MM.1S (cell line): ENCODE data around the gene MTTP.
"Not testable (repeated sequence)": the region's sequence is repeated elsewhere in the genome, so short reads cannot be mapped to it uniquely, and the experiment has no call there.

ENCODE experiments used
- DNase-seq: peaks from one replicate; pipeline ENCODE4 v3.0.0-alpha.2; 2015
- H2AFZ ChIP-seq: fragments of 300-600 bp; sonication (generic); 2 replicates; pipeline ENCODE4 v1.6.0; 2016; ENCODE audit warnings: antibody characterized with exemption, low read length
- H3F3A ChIP-seq: fragments of 300-600 bp; sonication (generic); 2 replicates; pipeline ENCODE4 v1.6.1; 2016; ENCODE audit warnings: mild to moderate bottlenecking, antibody characterized with exemption, low read length, moderate library complexity, mixed read lengths; ENCODE audit not compliant: insufficient read depth
- H3K27ac ChIP-seq: fragments of 300-600 bp; sonication (generic); 2 replicates; pipeline ENCODE4 v1.5.1; 2016; ENCODE audit warnings: mild to moderate bottlenecking, low read length
- H3K27me3 ChIP-seq: fragments of 300-600 bp; sonication (generic); replicated peaks from 2 replicates; pipeline ENCODE4 v1.6.0; 2016; ENCODE audit warnings: low read length; ENCODE audit not compliant: insufficient read depth
- H3K36me3 ChIP-seq: fragments of 300-600 bp; sonication (generic); replicated peaks from 2 replicates; pipeline ENCODE4 v1.6.1; 2016; ENCODE audit warnings: mild to moderate bottlenecking, low read length, mixed read lengths; ENCODE audit not compliant: insufficient read depth
- H3K4me1 ChIP-seq: fragments of 300-600 bp; sonication (generic); 2 replicates; pipeline ENCODE4 v1.6.1; 2016; ENCODE audit warnings: low read length, mixed read lengths
- H3K4me2 ChIP-seq: fragments of 300-600 bp; sonication (generic); 2 replicates; pipeline ENCODE4 v1.6.0; 2016; ENCODE audit warnings: low read depth, low read length
- H3K4me3 ChIP-seq: fragments of 300-600 bp; sonication (generic); 2 replicates; pipeline ENCODE4 v1.5.1; 2016; ENCODE audit warnings: low read length, mixed read lengths
- H3K79me2 ChIP-seq: fragments of 300-600 bp; sonication (generic); 2 replicates; pipeline ENCODE4 v1.6.1; 2016; ENCODE audit warnings: mixed run types, low read length, mixed read lengths
- H3K9ac ChIP-seq: fragments of 300-600 bp; sonication (generic); 2 replicates; pipeline ENCODE4 v1.6.1; 2016; ENCODE audit warnings: low read length, mixed read lengths
- H3K9me2 ChIP-seq: fragments of 300-600 bp; sonication (generic); replicated peaks from 2 replicates; pipeline ENCODE4 v1.6.1; 2016; ENCODE audit warnings: mild to moderate bottlenecking, low read length, mixed read lengths; ENCODE audit not compliant: insufficient read depth
- H3K9me3 ChIP-seq: fragments of 300-600 bp; sonication (generic); replicated peaks from 2 replicates; pipeline ENCODE4 v1.6.1; 2016; ENCODE audit warnings: mild to moderate bottlenecking, low read length, mixed read lengths; ENCODE audit not compliant: insufficient read depth
- H4K20me1 ChIP-seq: fragments of 300-600 bp; sonication (generic); 2 replicates; pipeline ENCODE4 v1.6.1; 2016; ENCODE audit warnings: mild to moderate bottlenecking, low read length, moderate library complexity, mixed read lengths; ENCODE audit not compliant: insufficient read depth
- EZH2 ChIP-seq: fragments of 300-600 bp; sonication (generic); optimal IDR thresholded peaks from 2 replicates; pipeline ENCODE3; 2017; ENCODE audit warnings: low read depth, mild to moderate bottlenecking, antibody characterized with exemption, low read length, mixed read lengths
- EZH2phosphoT487 ChIP-seq: fragments of 300-600 bp; sonication (generic); IDR thresholded peaks from 2 replicates; pipeline ENCODE4 v1.6.1; 2018; ENCODE audit warnings: antibody characterized with exemption, low read length
- TF ChIP-seq, protein P1 (sequence below): fragments of 300-600 bp; sonication (generic); IDR thresholded peaks from 2 replicates; pipeline ENCODE4 v1.5.1; 2016; ENCODE audit warnings: antibody characterized with exemption, low read length, mixed read lengths

MTTP gene

DNA sequence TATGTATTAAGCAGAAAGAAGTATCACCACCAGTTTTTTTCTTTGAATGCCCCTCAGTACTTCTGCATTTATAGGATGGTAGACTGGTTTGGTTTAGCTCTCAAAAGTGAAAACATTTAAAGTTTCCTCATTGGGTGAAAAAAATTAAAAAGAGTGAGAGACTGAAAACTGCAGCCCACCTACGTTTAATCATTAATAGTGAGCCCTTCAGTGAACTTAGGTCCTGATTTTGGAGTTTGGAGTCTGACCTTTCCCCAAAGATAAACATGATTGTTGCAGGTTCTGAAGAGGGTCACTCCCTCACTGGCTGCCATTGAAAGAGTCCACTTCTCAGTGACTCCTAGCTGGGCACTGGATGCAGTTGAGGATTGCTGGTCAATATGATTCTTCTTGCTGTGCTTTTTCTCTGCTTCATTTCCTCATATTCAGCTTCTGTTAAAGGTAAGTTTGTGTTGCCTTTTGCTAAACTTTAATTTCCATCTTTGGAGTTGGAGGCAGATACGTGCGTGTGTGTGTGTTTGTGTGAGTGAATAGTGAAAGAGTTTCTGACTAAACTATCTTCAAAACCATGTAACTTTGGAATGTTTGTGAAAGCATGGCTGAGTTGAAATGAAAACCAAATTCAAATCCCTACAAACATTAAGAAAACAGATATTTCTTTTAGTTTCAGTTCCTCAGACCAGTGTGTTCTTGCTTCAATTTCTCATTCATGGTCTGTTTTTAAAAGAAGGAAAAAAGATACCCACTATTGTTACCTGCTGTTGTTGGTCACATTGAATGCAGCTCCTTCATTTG is at the start of gene MTTP:
MTTP (plus strand) TSS at position 295 of the 795 bp plus-strand sequence; CDS start at position 381, 86 bp downstream.
- peak within 1 kb of the TSS; percentile 32 for H3K4me2 ChIP-seq

DNA sequence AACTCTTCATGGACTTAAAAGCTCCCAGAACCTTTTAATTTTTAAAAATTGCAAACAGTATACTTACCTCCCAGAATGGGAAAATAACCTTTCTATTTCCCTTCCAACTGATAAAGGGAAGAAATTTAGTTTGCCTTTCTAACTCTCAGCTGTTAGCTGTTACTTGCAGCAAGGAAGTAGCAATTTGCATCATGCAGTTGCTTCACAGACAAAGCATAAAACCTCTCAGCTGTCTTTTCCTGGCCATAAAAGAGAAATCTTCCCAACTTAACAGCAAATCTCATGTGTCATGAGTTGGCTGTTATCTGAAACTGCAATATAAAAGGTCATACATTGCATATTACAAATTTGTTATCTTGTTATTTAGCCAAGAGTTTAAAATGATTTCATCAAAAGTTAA is 45.4 kb upstream of the MTTP start:
- Histone ChIP-seq H3K27ac (no peak overlapping the region), H4K20me1 (no peaks in the 10 kb centered on the region)

More for the DNA sequence above, at the start of gene MTTP:
- no peaks in the 10 kb centered on the region for H3K27me3 ChIP-seq
- H3K79me2 ChIP-seq = no peaks in the 10 kb centered on the region
- H3K4me3 ChIP-seq = peak within 1 kb of the TSS; percentile 5; the same call in 1 of the 2 replicates
- no peaks in the 10 kb centered on the region for H4K20me1 ChIP-seq
- peak; percentile 28 for DNase-seq
- no peaks in the 10 kb centered on the region for H3K9me3 ChIP-seq
- no peaks in the 10 kb centered on the region for H3K9me2 ChIP-seq
- peak within 1 kb of the TSS; percentile 10; the same call in 1 of the 2 replicates for H3K27ac ChIP-seq
- no peak within 1 kb of the TSS for H3K9ac ChIP-seq
- TF ChIP-seq EZH2 = no peak
- TF ChIP-seq, protein P1, sequence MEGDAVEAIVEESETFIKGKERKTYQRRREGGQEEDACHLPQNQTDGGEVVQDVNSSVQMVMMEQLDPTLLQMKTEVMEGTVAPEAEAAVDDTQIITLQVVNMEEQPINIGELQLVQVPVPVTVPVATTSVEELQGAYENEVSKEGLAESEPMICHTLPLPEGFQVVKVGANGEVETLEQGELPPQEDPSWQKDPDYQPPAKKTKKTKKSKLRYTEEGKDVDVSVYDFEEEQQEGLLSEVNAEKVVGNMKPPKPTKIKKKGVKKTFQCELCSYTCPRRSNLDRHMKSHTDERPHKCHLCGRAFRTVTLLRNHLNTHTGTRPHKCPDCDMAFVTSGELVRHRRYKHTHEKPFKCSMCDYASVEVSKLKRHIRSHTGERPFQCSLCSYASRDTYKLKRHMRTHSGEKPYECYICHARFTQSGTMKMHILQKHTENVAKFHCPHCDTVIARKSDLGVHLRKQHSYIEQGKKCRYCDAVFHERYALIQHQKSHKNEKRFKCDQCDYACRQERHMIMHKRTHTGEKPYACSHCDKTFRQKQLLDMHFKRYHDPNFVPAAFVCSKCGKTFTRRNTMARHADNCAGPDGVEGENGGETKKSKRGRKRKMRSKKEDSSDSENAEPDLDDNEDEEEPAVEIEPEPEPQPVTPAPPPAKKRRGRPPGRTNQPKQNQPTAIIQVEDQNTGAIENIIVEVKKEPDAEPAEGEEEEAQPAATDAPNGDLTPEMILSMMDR = no peak
- no peak for TF ChIP-seq EZH2phosphoT487
- no peaks in the 10 kb centered on the region for H3K36me3 ChIP-seq
- H2AFZ ChIP-seq = peak within 1 kb of the TSS; percentile 44
- H3F3A ChIP-seq = no peaks in the 10 kb centered on the region
- H3K4me1 ChIP-seq = no peaks in the 10 kb centered on the region

DNA sequence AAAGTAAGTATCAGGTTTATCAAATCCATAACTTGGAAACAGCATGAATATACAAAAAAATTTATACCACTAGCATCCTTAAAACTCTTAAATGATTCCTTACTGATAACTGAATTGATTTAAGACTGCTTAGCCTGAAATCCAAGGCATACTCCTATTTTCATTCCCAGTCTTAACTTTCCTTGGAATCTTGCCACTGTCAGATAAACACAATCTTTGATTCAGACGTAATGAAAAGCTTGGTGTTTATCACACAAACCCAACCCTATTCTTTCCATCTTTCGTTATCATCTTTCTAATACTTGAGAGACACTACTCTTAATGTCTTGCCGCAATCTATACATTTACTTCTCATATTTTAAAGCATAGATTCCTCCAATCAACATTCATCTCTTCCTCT is 44.7 kb upstream of the MTTP start:
- no peaks in the 10 kb centered on the region for H4K20me1 ChIP-seq
- no peak overlapping the region for H2AFZ ChIP-seq
- no peaks in the 10 kb centered on the region for H3K27me3 ChIP-seq
- no peaks in the 10 kb centered on the region for H3K4me1 ChIP-seq
- no peaks in the 10 kb centered on the region for H3K9me3 ChIP-seq
- no peak overlapping the region for H3K4me2 ChIP-seq
- no peaks in the 10 kb centered on the region for H3K79me2 ChIP-seq
- no peaks in the 10 kb centered on the region for H3K9me2 ChIP-seq
- H3K4me3 ChIP-seq = no peak overlapping the region
- no peak for DNase-seq
- H3F3A ChIP-seq = no peaks in the 10 kb centered on the region
- no peaks in the 10 kb centered on the region for H3K36me3 ChIP-seq
- TF ChIP-seq EZH2 (no peak), EZH2phosphoT487 (no peak)
- TF ChIP-seq, protein P1 = no peak
- H3K9ac ChIP-seq = no peak overlapping the region
- no peak overlapping the region for H3K27ac ChIP-seq

More for the DNA sequence above, 45.4 kb upstream of the MTTP start:
- H3K79me2 ChIP-seq = no peaks in the 10 kb centered on the region
- TF ChIP-seq EZH2phosphoT487 (no peak), EZH2 (no peak)
- TF ChIP-seq, protein P1 = no peak
- no peaks in the 10 kb centered on the region for H3K4me1 ChIP-seq
- H3K9ac ChIP-seq = no peak overlapping the region
- H2AFZ ChIP-seq = no peak overlapping the region
- H3K4me3 ChIP-seq = no peak overlapping the region
- no peaks in the 10 kb centered on the region for H3K9me2 ChIP-seq
- no peaks in the 10 kb centered on the region for H3F3A ChIP-seq
- no peak for DNase-seq
- no peaks in the 10 kb centered on the region for H3K27me3 ChIP-seq
- no peaks in the 10 kb centered on the region for H3K9me3 ChIP-seq
- no peaks in the 10 kb centered on the region for H3K36me3 ChIP-seq
- no peak overlapping the region for H3K4me2 ChIP-seq

DNA sequence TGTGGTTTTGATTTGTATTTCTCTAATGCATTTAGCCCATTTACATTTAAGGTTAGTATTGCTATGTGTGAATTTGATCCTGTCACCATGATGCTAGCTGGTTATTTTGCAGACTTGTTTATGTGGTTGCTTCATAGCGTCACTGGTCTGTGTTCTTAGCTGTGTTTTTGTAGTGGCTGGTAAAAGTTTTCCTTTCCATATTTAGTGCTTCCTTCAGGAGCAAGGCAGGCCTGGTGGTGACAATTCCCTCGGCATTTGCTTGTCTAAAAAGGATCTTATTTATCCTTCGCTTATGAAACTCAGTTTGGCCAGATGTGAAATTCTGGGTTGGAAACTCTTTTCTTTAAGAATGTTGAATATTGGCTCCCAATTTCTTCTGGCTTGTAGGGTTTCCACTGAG is 39.9 kb upstream of the MTTP start:
- not testable (repeated sequence) for H3K4me1 ChIP-seq, H3K27me3 ChIP-seq, H4K20me1 ChIP-seq, H2AFZ ChIP-seq, H3K36me3 ChIP-seq, H3K4me2 ChIP-seq, H3K4me3 ChIP-seq, DNase-seq, H3K27ac ChIP-seq, H3K79me2 ChIP-seq, H3F3A ChIP-seq, H3K9me3 ChIP-seq, H3K9me2 ChIP-seq, H3K9ac ChIP-seq
